ENCODE results near the gene S100A16.

The S100A16 gene

GRCh38 chr1:153652805-153653500, 40.0 kb upstream of the S100A16 start:
- DNase-seq (ENCODE audit: low spot score): no peak
- TF ChIP-seq CTCF (IDR thresholded peaks at IDR 0.05; ENCODE audit: extremely low read depth, missing control alignments): no peak

- TF ChIP-seq CTCF (IDR thresholded peaks at IDR 0.05; ENCODE audit: extremely low read depth, missing control alignments): no peak
- no peak for DNase-seq (ENCODE audit: low spot score)
Measured at GRCh38 chr1:153651771-153652170, 38.8 kb upstream of the S100A16 start.

- DNase-seq (ENCODE audit: low spot score): no peak
- no peak for TF ChIP-seq CTCF (IDR thresholded peaks at IDR 0.05; ENCODE audit: extremely low read depth, missing control alignments)
Measured at GRCh38 chr1:153649863-153650235, 36.9 kb upstream of the S100A16 start.

GRCh38 chr1:153649137-153649862, 36.4 kb upstream of the S100A16 start:
- no peak for TF ChIP-seq CTCF (IDR thresholded peaks at IDR 0.05; ENCODE audit: extremely low read depth, missing control alignments)
- no peak for DNase-seq (ENCODE audit: low spot score)

- no peak for DNase-seq (ENCODE audit: low spot score)
- no peak for TF ChIP-seq CTCF (IDR thresholded peaks at IDR 0.05; ENCODE audit: extremely low read depth, missing control alignments)
Measured at GRCh38 chr1:153648000-153648643, 35.2 kb upstream of the S100A16 start.

GRCh38 chr1:153647346-153647714, 34.4 kb upstream of the S100A16 start:
- no peak for TF ChIP-seq CTCF (IDR thresholded peaks at IDR 0.05; ENCODE audit: extremely low read depth, missing control alignments)
- DNase-seq (ENCODE audit: low spot score): no peak

- no peak for TF ChIP-seq CTCF (IDR thresholded peaks at IDR 0.05; ENCODE audit: extremely low read depth, missing control alignments)
- DNase-seq (ENCODE audit: low spot score): no peak
Measured at GRCh38 chr1:153646672-153647345, 33.9 kb upstream of the S100A16 start.
